Activated CD4-positive, alpha-beta T cell treated with anti-CD3 and anti-CD28 coated beads for 36 hours (primary cell): ENCODE results near the gene C3orf49. TPM values are rescaled to one million over a fixed set of nuclear protein-coding genes. Genes with fewer than 3 reads are reported as not detected.

Source experiments
- ATAC-seq: fragments of 200-7000 bp; cut with Tn5 transposase; one replicate; pipeline ENCODE4 v1.10.0; 2021; ENCODE audit warnings: mild to moderate bottlenecking, moderate library complexity
- CTCF ChIA-PET: fragments of 350-600 bp; sonication (Branson Sonifier 250); formaldehyde crosslinking; loops from one replicate; lab custom pipeline; 2021; ENCODE audit warnings: antibody characterized with exemption; lab: Charles Lee
- POLR2A ChIA-PET: fragments of 350-600 bp; sonication (Branson Sonifier 250); formaldehyde crosslinking; loops from one replicate; lab custom pipeline; 2021; ENCODE audit warnings: antibody characterized with exemption, inconsistent platforms; lab: Charles Lee
- DNase-seq: peaks from one replicate; pipeline ENCODE4 v3.0.0-alpha.2; 2020
- H3K27ac Mint-ChIP-seq: one replicate; pipeline ENCODE4 v1.8.0; 2021; ENCODE audit warnings: mixed read lengths
- H3K27me3 Mint-ChIP-seq: one replicate; pipeline ENCODE4 v1.8.0; 2021; ENCODE audit warnings: mixed read lengths
- H3K36me3 Mint-ChIP-seq: one replicate; pipeline ENCODE4 v1.8.0; 2021; ENCODE audit warnings: low read depth, mixed read lengths
- H3K4me1 Mint-ChIP-seq: one replicate; pipeline ENCODE4 v1.8.0; 2021; ENCODE audit warnings: mixed read lengths
- H3K4me3 Mint-ChIP-seq: one replicate; pipeline ENCODE4 v1.8.0; 2021; ENCODE audit warnings: mild to moderate bottlenecking, moderate library complexity, mixed read lengths
- H3K9me3 Mint-ChIP-seq: one replicate; pipeline ENCODE4 v1.8.0; 2021; ENCODE audit warnings: low read depth, mixed read lengths
- intact Hi-C, 2 experiments: fragments of 100-400 bp; cut with DNase I in 1 of 2; cut with micrococcal nuclease in 1 of 2; formaldehyde crosslinking; loops; one replicate each; pipeline versions ENCODE4 v1.14.2 to v1.15.1; 2022 to 2024; cut with DNase I, micrococcal nuclease
- total RNA-seq, 2 experiments: library from RNA; stranded (reverse); gene quantifications; one replicate each; pipeline ENCODE4 v1.2.3, GENCODE V29; 2021

C3orf49 gene
- total RNA-seq, 2 experiments from 2014 or later, result not detected

- DNase-seq (no peak), ATAC-seq (no peak)
- ChIA-PET POLR2A (interaction anchor here (0.6 kb wide), 1 partner anchor 115 kb away, joined by 4 read pairs; no protein-coding TSS in a partner anchor), CTCF (no interaction called here)
- Mint-ChIP-seq H3K27me3 (no peaks in the 10 kb centered on the region), H3K4me1 (peaks cover 54% of the 10 kb centered on the region), H3K27ac (no peak overlapping the region), H3K4me3 (no peak overlapping the region), H3K36me3 (peaks cover 26% of the 10 kb centered on the region), H3K9me3 (no peaks in the 10 kb centered on the region)
- intact Hi-C loops, result no loop called here
These were observed 48.1 kb downstream of the C3orf49 start for GRCh38 chr3:63867225-63867624.

GRCh38 chr3:63869940-63870614 is 51.0 kb downstream of the C3orf49 start:
- Mint-ChIP-seq H3K9me3 (no peaks in the 10 kb centered on the region), H3K27me3 (no peaks in the 10 kb centered on the region), H3K4me3 (no peak overlapping the region), H3K36me3 (peaks cover 19% of the 10 kb centered on the region), H3K27ac (no peak overlapping the region), H3K4me1 (peaks cover 49% of the 10 kb centered on the region)
- DNase-seq (no peak), ATAC-seq (peak; percentile 47)
- intact Hi-C loops, result no loop called here
- ChIA-PET POLR2A (no interaction called here), CTCF (interaction anchor here (0.6 to 1.3 kb wide), 2 partner anchors 40 to 92 kb away, joined by 3 read pairs; no protein-coding TSS in a partner anchor)

- intact Hi-C loops, result no loop called here
- ATAC-seq (no peak), DNase-seq (no peak)
- Mint-ChIP-seq H3K36me3 (peaks cover 15% of the 10 kb centered on the region), H3K4me3 (no peak overlapping the region), H3K27ac (no peak overlapping the region), H3K27me3 (no peaks in the 10 kb centered on the region), H3K9me3 (no peaks in the 10 kb centered on the region), H3K4me1 (peaks cover 49% of the 10 kb centered on the region)
- ChIA-PET CTCF (interaction anchor here (0.7 to 1.3 kb wide), 2 partner anchors 91 to 104 kb away, joined by 3 read pairs; no protein-coding TSS in a partner anchor), POLR2A (no interaction called here)
These were observed 51.5 kb downstream of the C3orf49 start for GRCh38 chr3:63870615-63871005.

- H3K27ac Mint-ChIP-seq, result no peak overlapping the region
- ATAC-seq, result no peak
- POLR2A ChIA-PET, result no interaction called here
- peaks cover 6% of the 10 kb centered on the region for H3K36me3 Mint-ChIP-seq
- H3K9me3 Mint-ChIP-seq, result no peaks in the 10 kb centered on the region
- no peaks in the 10 kb centered on the region for H3K27me3 Mint-ChIP-seq
- CTCF ChIA-PET, result interaction anchor here (0.7 kb wide), 1 partner anchor 12 kb away, joined by 3 read pairs; no protein-coding TSS in a partner anchor
- intact Hi-C loops, result no loop called here
- H3K4me3 Mint-ChIP-seq, result no peak overlapping the region
- peaks cover 55% of the 10 kb centered on the region for H3K4me1 Mint-ChIP-seq
- DNase-seq, result no peak
These were observed 53.2 kb downstream of the C3orf49 start for GRCh38 chr3:63872135-63872924.

- Mint-ChIP-seq H3K27ac (no peak overlapping the region), H3K9me3 (no peaks in the 10 kb centered on the region), H3K27me3 (no peaks in the 10 kb centered on the region), H3K4me3 (no peak overlapping the region), H3K36me3 (peaks cover 6% of the 10 kb centered on the region), H3K4me1 (peaks cover 58% of the 10 kb centered on the region)
- ChIA-PET POLR2A (interaction anchor here (0.6 kb wide), 1 partner anchor 27 kb away, joined by 5 read pairs; no protein-coding TSS in a partner anchor), CTCF (no interaction called here)
- ATAC-seq, result no peak
- intact Hi-C loops, result no loop called here
- DNase-seq, result no peak
These were observed 55.7 kb downstream of the C3orf49 start for GRCh38 chr3:63874769-63875168.

- Mint-ChIP-seq H3K4me1 (peaks cover 58% of the 10 kb centered on the region), H3K4me3 (no peak overlapping the region), H3K9me3 (no peaks in the 10 kb centered on the region), H3K27ac (no peak overlapping the region), H3K36me3 (peaks cover 4% of the 10 kb centered on the region), H3K27me3 (no peaks in the 10 kb centered on the region)
- intact Hi-C loops, result no loop called here
- no peak for ATAC-seq
- DNase-seq, result no peak
- POLR2A ChIA-PET, result no interaction called here
- CTCF ChIA-PET, result interaction anchor here (0.7 to 1.1 kb wide), 2 partner anchors 9 to 13 kb away, joined by 3 read pairs; no protein-coding TSS in a partner anchor
These were observed 56.4 kb downstream of the C3orf49 start for GRCh38 chr3:63875510-63875909.

- Mint-ChIP-seq H3K27me3 (no peaks in the 10 kb centered on the region), H3K9me3 (no peaks in the 10 kb centered on the region), H3K4me1 (peaks cover 59% of the 10 kb centered on the region), H3K4me3 (no peak overlapping the region), H3K27ac (no peak overlapping the region), H3K36me3 (no peaks in the 10 kb centered on the region)
- DNase-seq (no peak), ATAC-seq (no peak)
- POLR2A ChIA-PET, result interaction anchor here (0.6 kb wide), 1 partner anchor 731 kb away, joined by 4 read pairs; no protein-coding TSS in a partner anchor
- CTCF ChIA-PET, result interaction anchor here (0.7 to 1.6 kb wide), 3 partner anchors 10 to 169 kb away, joined by 3 read pairs; no protein-coding TSS in a partner anchor
- intact Hi-C loops, result no loop called here
These were observed 57.2 kb downstream of the C3orf49 start for GRCh38 chr3:63876260-63876659.

- Mint-ChIP-seq H3K27me3 (no peaks in the 10 kb centered on the region), H3K4me3 (no peak overlapping the region), H3K9me3 (no peaks in the 10 kb centered on the region), H3K4me1 (peaks cover 55% of the 10 kb centered on the region), H3K36me3 (no peaks in the 10 kb centered on the region), H3K27ac (no peak overlapping the region)
- ATAC-seq (peak; percentile 30), DNase-seq (no peak)
- ChIA-PET POLR2A (no interaction called here), CTCF (interaction anchor here (1.6 kb wide), 1 partner anchor 8 kb away, joined by 3 read pairs; no protein-coding TSS in a partner anchor)
- intact Hi-C loops, result no loop called here
These were observed 58.8 kb downstream of the C3orf49 start for GRCh38 chr3:63877737-63878393.

- Mint-ChIP-seq H3K36me3 (no peaks in the 10 kb centered on the region), H3K27me3 (no peaks in the 10 kb centered on the region), H3K4me3 (no peak overlapping the region), H3K9me3 (no peaks in the 10 kb centered on the region), H3K27ac (peak overlapping the region; percentile 29), H3K4me1 (peaks cover 55% of the 10 kb centered on the region)
- DNase-seq (no peak), ATAC-seq (peak; percentile 16)
- ChIA-PET CTCF (no interaction called here), POLR2A (no interaction called here)
- intact Hi-C loops, result no loop called here
These were observed 59.4 kb downstream of the C3orf49 start for GRCh38 chr3:63878394-63879060.

- no peaks in the 10 kb centered on the region for H3K27me3 Mint-ChIP-seq
- POLR2A ChIA-PET, result no interaction called here
These were observed 61.6 kb downstream of the C3orf49 start for GRCh38 chr3:63880653-63881052.

GRCh38 chr3:63886858-63887257 is 67.8 kb downstream of the C3orf49 start:
- H3K27me3 Mint-ChIP-seq, result no peaks in the 10 kb centered on the region
- no peak for DNase-seq
- ATAC-seq, result no peak
- POLR2A ChIA-PET, result no interaction called here
- no peak overlapping the region for H3K27ac Mint-ChIP-seq
- H3K36me3 Mint-ChIP-seq, result peaks cover 9% of the 10 kb centered on the region
- intact Hi-C loops, result no loop called here
- CTCF ChIA-PET, result no interaction called here
- H3K9me3 Mint-ChIP-seq, result no peaks in the 10 kb centered on the region
- no peak overlapping the region for H3K4me3 Mint-ChIP-seq
- peaks cover 13% of the 10 kb centered on the region for H3K4me1 Mint-ChIP-seq

More at GRCh38 chr3:63880653-63881052, 61.6 kb downstream of the C3orf49 start:
- peaks cover 48% of the 10 kb centered on the region for H3K4me1 Mint-ChIP-seq
- DNase-seq, result no peak
- H3K4me3 Mint-ChIP-seq, result no peak overlapping the region
- H3K36me3 Mint-ChIP-seq, result peaks cover 2% of the 10 kb centered on the region
- ATAC-seq, result no peak
- H3K9me3 Mint-ChIP-seq, result no peaks in the 10 kb centered on the region
- intact Hi-C loops, result no loop called here
- CTCF ChIA-PET, result no interaction called here
- H3K27ac Mint-ChIP-seq, result no peak overlapping the region
